GM21619 (cell line): ENCODE results near the gene NCK2.
"Not testable (repeated sequence)": the region's sequence is repeated elsewhere in the genome, so short reads cannot be mapped to it uniquely, and the experiment has no call there.

ENCODE experiments used
- ATAC-seq: cut with Tn5 transposase; IDR thresholded peaks from one replicate; pipeline ENCODE4 v1.9.1; 2021; ENCODE audit not compliant: unreplicated experiment

Gene NCK2

GRCh38 chr2:105886687-105887086, 142.0 kb downstream of the NCK2 start:
- ATAC-seq: no peak

- ATAC-seq: no peak
These were observed 142.5 kb downstream of the NCK2 start for GRCh38 chr2:105887256-105887655.

- no peak for ATAC-seq
These were observed 143.9 kb downstream of the NCK2 start for GRCh38 chr2:105888625-105889024.

DNA sequence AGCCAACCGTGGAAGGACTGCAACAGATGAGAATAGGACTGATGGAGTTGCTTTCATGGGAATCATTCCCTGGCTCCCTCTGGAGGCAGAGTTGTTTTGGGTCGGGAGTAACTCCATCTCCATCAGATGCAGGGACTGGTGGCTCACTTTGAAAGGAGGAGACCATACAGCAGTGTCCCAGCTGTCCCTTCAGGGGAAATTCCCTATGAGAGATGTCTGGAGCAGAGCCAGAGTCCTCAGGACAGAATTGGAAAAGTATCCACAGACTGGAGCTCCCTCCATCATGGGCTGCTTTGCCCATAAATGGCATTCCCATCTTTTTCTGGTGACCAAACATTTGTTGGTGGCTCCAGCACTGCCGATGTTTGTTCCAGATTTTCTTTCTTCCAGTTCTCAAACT, 144.3 kb downstream of the NCK2 start:
- no peak for ATAC-seq

- no peak for ATAC-seq
These were observed 145.4 kb downstream of the NCK2 start for GRCh38 chr2:105890111-105890510.

DNA sequence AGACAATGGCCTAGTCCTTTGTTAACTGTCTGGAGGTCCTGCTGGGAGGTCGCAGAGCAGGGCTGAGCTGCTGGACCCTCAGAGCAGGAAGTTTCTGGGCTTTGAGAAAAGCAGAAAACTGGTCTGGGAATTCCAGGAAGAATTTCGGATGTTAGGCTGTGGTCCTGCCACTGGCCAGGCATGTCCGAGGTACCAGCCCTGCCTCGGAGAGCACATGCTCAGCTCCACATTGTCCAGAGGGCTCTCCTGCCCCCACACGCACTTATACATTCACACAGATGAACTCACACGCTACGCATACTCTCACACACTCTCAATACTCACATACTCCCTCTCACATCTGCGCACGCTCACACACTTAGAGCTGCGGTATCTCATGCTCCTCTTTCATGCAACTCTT, 146.1 kb downstream of the NCK2 start:
- ATAC-seq: no peak

- ATAC-seq: no peak
These were observed 148.6 kb downstream of the NCK2 start for GRCh38 chr2:105893011-105893995.

- no peak for ATAC-seq
These were observed 149.7 kb downstream of the NCK2 start for GRCh38 chr2:105894327-105894944.

DNA sequence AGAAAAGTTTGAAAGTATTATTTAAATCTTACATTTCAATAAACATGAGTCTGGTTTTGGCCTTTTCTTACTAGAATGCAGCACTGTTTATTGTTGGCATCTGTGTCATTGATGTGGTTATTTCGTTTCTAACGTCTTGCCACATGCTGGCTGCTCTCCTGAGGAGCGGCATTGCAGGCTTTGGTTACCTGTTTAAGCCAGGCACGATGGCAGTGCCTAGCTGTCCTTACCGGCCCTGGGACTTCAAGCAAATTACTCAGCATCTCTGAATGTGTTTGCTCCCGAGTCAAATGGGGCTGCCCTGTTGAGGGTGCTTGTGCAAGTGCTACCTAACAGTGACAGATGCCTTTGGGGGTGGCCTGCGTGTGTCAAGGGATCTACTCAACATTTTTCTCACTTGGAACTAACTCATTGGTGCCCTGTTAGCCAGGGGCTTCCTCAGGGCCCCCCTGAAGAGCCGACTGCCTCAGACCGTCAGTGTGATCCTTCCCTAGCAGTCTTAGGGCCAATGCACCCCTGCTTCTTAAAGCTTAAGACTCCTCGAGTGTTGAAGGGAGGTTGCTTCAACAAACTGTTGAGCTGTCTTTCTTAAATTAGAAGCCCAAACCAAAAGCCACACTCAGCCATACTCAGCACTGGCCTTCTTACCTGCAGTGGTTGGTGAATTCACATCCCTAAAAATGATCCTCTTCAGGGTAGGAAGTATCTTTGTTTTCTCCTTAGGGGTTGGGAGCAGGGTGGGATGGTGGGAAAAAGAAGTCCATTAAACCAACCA, 151.5 kb downstream of the NCK2 start:
- no peak for ATAC-seq

DNA sequence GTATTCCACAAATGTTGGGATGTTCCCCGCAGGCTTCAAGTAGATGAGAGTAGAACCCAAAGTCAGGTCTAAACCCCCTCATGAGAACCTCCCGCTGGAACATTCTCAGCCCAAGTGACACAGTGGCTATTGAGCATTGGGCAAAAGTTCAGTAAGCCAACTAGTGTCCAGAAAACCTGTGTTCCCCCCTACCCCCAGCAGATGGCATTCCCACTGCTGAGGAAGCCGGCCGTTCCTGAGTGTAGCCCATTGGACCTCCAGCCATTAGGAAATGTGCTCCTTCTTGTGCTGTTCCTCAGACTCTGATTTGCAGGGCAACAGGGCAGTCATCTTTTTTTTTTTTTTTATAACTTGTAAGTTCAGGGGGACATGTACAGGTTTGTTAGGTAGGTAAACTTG, 152.1 kb downstream of the NCK2 start:
- ATAC-seq: no peak

GRCh38 chr2:105897694-105898093, 153.0 kb downstream of the NCK2 start:
- not testable (repeated sequence) for ATAC-seq

DNA sequence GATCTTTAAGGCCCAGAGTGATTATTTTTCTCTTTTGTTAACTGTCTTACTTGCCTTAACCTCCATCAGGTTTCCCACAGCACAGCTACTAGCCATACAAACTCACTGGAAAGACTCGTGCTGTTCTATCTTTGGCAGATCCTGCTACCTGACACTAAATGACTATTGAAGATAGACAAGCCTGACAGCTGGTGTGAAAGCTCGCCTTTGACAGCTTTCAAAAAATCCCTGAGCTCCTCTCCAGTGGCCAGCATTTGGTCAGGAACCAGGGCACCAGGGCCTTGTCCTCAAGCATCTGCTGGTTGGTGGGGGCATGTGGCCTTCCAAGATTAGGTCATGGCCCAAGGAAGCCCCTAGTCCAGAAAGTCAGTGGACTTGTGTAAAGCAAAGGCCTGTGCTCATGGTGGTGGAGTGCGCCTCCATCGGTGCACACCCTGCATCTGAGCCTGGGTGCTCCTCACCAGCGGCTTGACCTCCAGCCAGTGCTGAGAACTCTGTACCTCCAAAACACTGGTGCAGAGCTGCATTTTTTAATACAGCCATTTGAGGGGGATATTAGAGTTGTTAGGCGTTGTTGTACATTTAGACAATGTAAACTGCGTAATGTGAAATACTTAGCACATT, 158.5 kb downstream of the NCK2 start:
- no peak for ATAC-seq

GRCh38 chr2:105904938-105905337, 160.2 kb downstream of the NCK2 start:
- peak; percentile 93 for ATAC-seq

- no peak for ATAC-seq
These were observed 161.8 kb downstream of the NCK2 start for GRCh38 chr2:105906481-105906880.

DNA sequence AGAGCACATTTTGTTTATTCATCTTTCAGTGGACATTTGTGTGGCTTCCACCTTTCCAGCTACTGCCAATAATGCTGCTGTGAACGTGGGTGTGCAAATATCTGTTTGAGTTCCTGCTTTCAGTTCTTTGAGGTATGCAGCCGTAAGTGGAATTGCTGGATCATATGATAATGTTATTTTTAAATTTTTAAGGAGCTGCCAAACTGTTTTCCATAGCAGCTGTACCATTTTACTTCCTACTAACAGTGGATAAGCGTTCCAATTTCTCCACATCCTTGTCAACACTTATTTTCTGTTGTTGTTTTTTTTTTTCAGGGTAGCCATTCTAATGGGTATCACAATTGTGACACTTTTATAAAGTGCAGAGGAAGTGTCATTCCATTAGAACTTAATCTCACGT, 162.5 kb downstream of the NCK2 start:
- ATAC-seq: no peak

DNA sequence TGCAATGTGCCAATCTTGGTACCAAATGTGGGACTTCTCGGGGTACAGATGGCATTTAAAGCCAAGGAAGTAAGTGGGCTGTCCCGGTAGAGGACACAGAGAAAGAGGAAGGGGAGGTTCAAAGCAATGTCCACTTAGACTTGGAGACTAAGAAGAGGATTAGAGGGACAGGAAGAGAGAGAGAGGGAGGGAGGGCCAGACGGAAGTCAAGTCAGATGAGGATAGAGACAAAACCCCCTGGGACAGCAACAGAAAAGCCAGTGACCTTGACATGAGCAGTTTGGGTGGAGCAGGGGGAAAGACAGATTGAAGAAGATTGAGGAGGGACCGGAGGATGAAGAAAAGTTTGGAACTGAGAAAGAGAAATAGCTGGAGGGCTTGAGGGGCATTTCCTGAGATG, 164.5 kb downstream of the NCK2 start:
- ATAC-seq: no peak

DNA sequence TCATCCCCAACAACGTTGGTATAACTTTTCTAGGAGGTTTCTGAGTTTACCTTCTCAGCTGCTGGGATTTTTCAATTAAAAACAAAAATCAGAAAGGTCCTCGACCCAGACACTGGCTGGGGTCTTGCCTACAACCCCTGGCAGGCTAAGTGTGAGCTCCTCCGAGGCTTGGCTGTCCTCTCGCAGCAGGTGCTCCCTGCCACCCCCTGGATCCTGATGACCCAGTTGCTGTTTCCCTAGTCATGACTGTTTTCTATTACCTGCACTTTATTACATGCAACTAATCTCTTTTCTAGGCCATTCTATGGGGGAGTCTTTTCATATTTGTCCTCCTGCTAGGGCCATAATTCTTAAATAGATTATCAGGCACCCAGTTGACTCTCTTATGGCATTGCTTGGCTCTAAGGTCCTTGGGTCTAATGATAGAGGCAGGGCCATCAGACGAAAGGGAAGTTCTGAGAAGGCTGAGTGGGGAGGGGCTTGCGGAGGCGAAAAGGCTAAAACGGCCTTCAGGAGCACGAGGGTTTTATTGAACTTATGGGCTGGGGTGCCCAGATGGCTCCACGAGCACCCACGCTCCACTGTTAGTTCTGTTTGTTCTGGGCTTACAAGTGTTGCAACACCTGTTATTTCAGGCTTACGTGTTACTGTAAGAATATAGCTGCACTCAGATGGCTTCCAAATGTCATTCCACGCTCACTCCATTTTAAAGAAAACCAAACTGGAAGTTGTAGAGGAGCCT, 166.0 kb downstream of the NCK2 start:
- no peak for ATAC-seq

DNA sequence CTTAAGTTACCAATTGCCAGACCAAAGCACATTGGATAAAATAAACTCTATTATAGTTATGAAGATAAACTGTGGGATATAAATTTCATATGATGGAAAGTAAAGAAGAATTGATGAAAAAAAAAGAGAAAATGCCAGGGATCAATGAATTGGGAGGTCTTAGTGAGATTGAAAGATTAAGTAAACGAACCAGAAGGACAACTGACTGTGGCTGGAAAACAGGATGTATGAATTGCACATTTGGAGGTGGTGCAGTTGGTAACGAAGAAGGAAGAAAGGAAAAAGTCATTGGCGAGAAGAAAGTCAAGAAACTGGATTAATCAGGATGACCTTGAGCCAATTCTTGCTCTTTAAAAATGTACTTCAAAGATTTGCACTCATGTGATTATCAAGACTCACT, 166.7 kb downstream of the NCK2 start:
- no peak for ATAC-seq

DNA sequence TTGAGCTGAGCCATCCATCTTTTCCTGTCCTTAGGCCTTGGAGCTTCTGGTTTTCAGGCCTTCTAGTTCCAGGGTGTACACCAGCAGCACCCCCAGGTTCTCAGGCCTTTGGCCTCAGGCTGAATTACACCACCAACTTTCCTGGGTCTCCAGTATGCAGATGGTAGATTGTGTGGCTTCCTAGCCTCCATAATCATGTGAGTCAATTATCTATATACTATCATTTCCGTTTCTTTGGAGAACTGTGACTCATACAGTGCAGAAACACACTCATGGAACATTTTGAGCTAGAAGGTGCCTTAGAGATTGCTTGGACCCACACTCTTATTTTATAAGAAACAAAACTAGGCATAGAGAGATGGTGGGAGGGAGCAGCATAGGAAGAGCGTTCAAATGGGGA, 167.4 kb downstream of the NCK2 start:
- ATAC-seq: no peak

DNA sequence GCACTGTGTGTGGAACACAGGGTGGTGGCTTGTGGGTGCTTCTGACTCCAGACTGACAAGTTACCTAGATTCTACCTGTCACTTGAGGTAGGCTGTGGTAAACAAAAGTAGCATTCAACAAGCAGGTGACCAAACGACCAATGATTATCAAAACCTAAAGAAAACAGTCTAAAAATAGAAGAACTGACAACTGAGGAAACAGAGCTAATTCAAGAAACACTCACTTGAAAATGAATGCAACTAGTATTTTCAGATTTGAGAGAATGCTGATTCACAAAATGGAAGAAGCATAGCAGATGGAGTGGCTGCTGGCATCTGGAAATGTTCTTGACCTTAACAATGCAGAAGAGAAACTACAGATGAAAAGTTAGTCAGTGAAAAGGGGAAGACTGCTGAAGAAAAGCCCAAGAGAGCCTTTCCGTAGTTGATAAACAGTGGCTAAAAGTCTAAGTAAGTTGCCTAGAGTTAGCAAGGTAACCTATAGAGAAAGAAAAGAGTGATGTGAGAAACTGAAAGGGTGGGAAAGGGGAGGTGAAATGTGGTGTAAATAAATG, 170.4 kb downstream of the NCK2 start:
- peak; percentile 75 for ATAC-seq
